ENCODE data around the gene PMFBP1.

The PMFBP1 gene

DNA sequence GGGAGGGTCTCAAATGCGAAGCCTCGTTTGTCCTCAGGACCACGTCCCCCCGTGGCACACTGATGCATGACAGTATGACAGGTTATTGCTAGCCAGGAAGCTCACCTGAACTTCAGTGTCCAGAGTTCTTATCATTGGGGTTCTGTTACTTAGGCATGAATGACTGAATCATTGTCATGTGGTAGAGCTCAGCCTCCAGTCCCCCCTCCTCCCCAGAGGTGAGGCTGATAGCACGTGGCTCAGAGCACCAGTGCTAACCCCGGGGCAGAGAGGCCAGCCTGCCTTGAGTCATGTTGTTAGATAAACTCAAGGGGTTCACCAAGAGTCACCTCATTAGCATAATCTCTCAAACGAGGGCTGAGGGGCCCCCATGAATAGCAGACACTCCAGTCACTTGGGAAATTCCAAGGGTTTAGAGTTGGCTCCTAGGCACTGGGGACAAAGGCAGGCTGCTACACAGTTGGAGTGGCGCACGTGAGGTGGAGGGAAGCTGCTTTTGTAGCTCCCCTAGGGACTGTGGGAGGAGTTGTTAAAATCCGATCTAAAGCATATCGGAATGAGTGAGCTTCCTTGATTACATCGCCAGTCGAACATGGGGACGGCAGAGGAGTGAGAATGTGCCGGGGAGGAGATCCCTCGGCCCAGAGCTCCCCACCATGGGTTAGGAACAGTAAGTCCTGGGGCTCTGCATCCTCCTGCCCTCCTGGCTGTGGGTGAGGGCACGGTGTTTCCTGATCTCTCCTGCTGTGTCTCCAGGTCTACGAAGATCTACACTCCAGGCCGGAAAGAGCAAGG lies 60.1 kb downstream of the PMFBP1 start:
- no peak for ATAC-seq (ENCODE audit: low read depth)
- Mint-ChIP-seq H3K27ac (no peak overlapping the region), H3K4me1 (no peaks in the 10 kb centered on the region), H3K36me3 (peaks cover 49% of the 10 kb centered on the region), H3K4me3 (no peak overlapping the region), H3K9me3 (peaks cover 2% of the 10 kb centered on the region), H3K27me3 (no peaks in the 10 kb centered on the region)
- no peak for DNase-seq (ENCODE audit: low spot score in 2 of 2)

DNA sequence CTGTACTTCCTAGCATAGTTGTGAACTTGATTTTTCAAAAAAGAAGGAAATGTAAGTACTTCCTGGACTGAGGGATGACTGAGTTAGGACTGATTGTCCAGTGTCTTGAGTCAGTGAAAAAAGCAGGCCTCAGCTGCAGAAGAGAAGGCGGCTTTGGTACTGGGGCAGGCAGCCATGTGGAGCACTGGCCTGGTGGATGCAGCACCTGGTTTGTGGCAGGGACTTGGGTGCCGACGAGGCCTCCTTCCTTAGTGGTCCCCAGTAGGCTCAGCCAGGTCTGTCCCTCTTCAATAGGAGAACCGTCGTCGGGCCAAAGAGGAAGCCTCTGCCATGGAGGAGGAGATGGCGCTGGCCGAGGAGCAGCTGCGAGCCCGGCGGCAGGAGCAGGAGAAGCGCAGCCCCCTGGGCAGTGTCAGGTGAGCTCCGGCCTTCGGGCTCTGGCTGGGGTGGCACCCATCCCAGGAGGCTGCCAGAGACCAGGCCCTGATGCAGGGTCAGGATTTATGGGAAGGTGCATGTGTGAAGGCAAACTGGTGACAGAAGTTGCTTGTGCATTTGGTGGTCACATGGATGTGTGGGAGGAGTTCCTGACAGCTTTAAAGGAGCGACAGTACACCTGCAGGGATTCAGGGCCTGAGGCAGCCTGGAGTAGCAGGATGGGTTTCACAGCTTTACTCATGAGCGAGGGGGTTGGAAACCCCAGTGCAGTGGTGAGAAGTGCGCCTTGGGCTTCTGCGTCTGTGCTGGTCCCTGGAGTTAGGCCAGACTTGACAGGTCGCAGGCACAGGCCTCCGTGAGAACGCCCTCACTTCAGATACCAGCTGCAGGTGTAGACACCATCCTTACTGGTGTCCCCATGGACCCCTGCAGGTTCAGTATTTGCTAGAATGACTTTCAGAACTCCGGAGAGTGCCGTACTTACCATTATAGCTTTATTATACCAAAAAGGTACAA lies 61.0 kb downstream of the PMFBP1 start:
- H3K4me3 Mint-ChIP-seq = no peak overlapping the region
- no peaks in the 10 kb centered on the region for H3K4me1 Mint-ChIP-seq
- no peak overlapping the region for H3K27ac Mint-ChIP-seq
- ATAC-seq (ENCODE audit: low read depth) (no peak), DNase-seq (ENCODE audit: low spot score in 2 of 2) (no peak)
- peaks cover 54% of the 10 kb centered on the region for H3K36me3 Mint-ChIP-seq
- no peaks in the 10 kb centered on the region for H3K27me3 Mint-ChIP-seq
- H3K9me3 Mint-ChIP-seq = peaks cover 2% of the 10 kb centered on the region

DNA sequence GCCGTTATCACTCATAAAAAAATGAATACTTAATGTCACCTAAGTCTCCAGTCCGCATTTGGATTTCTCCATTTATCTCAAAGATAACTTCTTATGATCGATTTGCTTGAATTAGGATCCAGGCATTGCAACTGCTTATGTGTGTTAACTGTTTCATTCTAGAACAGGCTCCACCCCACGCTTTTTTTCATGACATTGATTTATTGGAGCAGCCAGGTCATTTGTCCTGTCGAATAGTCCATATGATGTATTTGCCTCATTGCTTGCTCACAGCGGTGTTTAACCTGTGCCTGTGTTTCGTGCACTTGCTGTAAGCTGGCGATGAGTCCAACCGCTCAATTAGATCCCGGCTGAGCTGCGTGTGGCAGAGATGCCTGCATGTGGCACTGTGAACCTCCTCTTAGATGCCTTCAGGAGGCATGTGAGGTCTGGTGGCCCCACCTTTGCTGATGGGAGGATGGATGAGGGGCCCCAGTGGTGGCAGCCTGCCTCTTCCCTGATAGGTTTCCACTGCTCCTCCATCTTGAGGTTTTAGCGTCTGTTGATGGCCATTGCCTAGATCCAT lies 61.9 kb downstream of the PMFBP1 start:
- Mint-ChIP-seq H3K27me3 (no peaks in the 10 kb centered on the region), H3K4me1 (no peaks in the 10 kb centered on the region), H3K27ac (no peak overlapping the region), H3K36me3 (peaks cover 59% of the 10 kb centered on the region), H3K9me3 (no peaks in the 10 kb centered on the region), H3K4me3 (no peak overlapping the region)
- DNase-seq (ENCODE audit: low spot score in 2 of 2) (no peak), ATAC-seq (ENCODE audit: low read depth) (no peak)

DNA sequence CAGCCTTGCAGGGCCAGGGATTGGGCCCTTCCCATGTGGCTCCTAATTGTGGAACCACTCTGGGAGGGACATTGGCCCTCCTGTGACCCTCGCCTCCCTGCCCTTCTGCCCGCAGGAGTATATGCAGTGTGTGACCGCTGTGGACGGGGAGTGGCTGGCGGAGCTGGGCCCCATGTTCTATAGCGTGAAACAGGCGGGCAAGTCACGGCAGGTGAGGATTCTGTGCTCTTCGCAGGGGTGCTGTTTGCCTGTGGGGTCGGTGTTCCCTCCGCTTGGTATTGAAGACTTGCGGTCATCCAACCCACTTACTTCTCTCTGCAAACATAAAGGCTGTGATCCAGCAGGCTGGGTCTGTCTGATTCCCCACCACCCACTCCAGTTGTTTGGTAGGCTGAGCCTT lies 62.7 kb downstream of the PMFBP1 start:
- Mint-ChIP-seq H3K27me3 (no peaks in the 10 kb centered on the region), H3K36me3 (peaks cover 61% of the 10 kb centered on the region), H3K9me3 (no peaks in the 10 kb centered on the region), H3K27ac (no peak overlapping the region), H3K4me3 (no peak overlapping the region), H3K4me1 (no peaks in the 10 kb centered on the region)
- DNase-seq (ENCODE audit: low spot score in 2 of 2) = no peak
- no peak for ATAC-seq (ENCODE audit: low read depth)

DNA sequence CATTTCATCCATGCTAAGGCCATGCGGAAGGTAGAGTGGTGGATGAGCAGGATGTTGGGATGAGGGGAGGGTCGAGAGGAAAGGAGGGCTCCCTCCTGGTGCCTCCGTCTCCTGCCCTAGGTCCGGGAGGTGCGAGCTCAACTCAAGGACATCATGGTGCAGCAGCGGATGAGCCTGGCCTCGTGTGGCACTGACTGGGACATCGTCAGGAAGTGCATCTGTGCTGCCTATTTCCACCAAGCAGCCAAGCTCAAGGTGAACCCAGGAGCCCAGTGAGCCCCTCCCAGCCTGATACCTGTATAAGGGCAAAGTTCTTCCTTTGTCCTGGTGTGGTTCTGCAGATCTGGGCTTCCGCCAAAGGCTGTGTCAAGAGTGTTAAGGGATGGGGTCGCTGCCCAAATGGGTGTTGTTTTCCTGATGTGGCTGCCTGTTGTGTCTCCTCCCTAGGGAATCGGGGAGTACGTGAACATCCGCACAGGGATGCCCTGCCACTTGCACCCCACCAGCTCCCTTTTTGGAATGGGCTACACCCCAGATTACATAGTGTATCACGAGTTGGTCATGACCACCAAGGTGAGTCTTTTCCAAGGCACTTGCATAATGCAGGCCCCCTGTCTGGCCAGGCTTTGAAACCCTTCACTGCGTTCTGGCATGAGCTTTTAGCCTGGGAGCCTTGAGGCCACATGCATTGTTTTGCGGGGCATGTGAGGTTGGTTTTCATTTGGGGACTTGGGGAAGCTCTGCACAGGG lies 63.4 kb downstream of the PMFBP1 start:
- ATAC-seq (ENCODE audit: low read depth) = no peak
- no peaks in the 10 kb centered on the region for H3K27me3 Mint-ChIP-seq
- H3K27ac Mint-ChIP-seq = no peak overlapping the region
- H3K36me3 Mint-ChIP-seq = peaks cover 64% of the 10 kb centered on the region
- DNase-seq (ENCODE audit: low spot score in 2 of 2) = no peak
- no peaks in the 10 kb centered on the region for H3K4me1 Mint-ChIP-seq
- no peaks in the 10 kb centered on the region for H3K9me3 Mint-ChIP-seq
- no peak overlapping the region for H3K4me3 Mint-ChIP-seq

DNA sequence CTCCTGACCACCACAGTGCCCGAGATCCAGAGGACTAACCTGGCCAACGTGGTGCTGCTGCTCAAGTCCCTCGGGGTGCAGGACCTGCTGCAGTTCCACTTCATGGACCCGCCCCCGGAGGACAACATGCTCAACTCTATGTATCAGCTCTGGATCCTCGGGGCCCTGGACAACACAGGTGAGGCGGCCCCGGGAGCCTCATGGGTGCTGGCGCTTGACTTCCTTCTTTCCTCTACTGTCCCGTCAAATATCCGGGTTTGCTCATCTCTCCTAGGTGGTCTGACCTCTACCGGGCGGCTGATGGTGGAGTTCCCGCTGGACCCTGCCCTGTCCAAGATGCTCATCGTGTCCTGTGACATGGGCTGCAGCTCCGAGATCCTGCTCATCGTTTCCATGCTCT lies 64.6 kb downstream of the PMFBP1 start:
- DNase-seq (ENCODE audit: low spot score in 2 of 2) (no peak), ATAC-seq (ENCODE audit: low read depth) (no peak)
- Mint-ChIP-seq H3K27me3 (no peaks in the 10 kb centered on the region), H3K27ac (no peak overlapping the region), H3K4me3 (no peak overlapping the region), H3K36me3 (peaks cover 69% of the 10 kb centered on the region), H3K4me1 (peaks cover 3% of the 10 kb centered on the region), H3K9me3 (no peaks in the 10 kb centered on the region)

DNA sequence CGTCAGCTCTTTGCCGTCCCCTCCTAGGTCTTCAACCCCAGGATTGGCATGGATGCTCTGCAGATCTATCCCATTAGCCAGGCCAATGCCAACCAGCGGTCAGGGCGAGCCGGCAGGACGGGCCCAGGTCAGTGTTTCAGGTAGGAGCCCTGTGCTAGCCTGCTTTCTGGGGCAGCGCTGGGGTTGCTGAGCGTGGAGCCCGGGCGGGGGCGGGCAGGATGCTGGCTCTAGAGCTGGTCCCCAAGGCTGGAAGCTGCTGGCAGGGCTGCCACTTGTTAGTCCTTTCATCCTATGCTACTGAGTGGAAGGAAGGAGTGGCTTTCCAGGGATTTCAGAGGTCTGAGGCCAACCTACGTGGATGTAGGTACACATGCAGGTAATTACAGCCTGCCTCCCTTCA lies 66.0 kb downstream of the PMFBP1 start:
- Mint-ChIP-seq H3K4me3 (no peak overlapping the region), H3K36me3 (peaks cover 67% of the 10 kb centered on the region), H3K27me3 (no peaks in the 10 kb centered on the region), H3K9me3 (no peaks in the 10 kb centered on the region), H3K27ac (no peak overlapping the region), H3K4me1 (peaks cover 5% of the 10 kb centered on the region)
- ATAC-seq (ENCODE audit: low read depth) (no peak), DNase-seq (ENCODE audit: low spot score in 2 of 2) (no peak)

DNA sequence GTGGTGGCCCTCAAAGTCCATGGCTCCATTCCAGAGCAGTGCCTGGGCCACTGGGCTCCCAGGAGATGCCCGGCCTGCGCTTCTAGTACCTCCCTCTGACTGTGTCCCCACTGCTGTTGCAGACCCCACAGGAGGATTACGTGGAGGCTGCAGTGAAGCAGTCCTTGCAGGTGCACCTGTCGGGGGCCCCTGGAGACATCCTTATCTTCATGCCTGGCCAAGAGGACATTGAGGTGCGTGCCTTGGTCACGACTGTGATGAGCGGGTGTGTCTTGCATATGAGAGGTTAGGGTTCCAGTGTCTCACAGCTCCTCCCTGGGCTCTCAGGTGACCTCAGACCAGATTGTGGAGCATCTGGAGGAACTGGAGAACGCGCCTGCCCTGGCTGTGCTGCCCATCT lies 67.0 kb downstream of the PMFBP1 start:
- Mint-ChIP-seq H3K27me3 (no peaks in the 10 kb centered on the region), H3K4me1 (peaks cover 5% of the 10 kb centered on the region), H3K27ac (no peak overlapping the region), H3K4me3 (no peak overlapping the region), H3K9me3 (no peaks in the 10 kb centered on the region), H3K36me3 (peaks cover 61% of the 10 kb centered on the region)
- DNase-seq (ENCODE audit: low spot score in 2 of 2) (no peak), ATAC-seq (ENCODE audit: low read depth) (no peak)

DNA sequence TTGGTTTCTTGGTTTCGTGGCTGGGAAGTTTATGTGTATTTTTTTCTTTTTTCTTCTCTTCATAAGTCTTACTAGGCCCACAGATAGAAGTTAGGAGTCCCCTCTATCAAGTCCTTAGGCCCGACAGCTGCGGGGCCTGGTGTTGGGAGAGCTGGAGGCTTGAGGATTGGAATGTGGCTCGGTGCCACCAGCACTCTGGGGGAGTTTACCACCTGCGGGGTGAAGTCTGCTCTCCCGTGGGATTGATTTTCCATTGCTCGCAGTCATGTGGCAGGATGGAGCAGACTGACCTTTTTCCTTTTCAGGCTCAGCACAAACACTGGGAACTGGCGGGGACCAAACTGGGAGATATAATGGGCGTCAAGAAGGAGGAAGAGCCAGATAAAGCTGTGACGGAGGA lies 70.8 kb downstream of the PMFBP1 start:
- no peaks in the 10 kb centered on the region for H3K9me3 Mint-ChIP-seq
- H3K4me1 Mint-ChIP-seq = peaks cover 14% of the 10 kb centered on the region
- no peak overlapping the region for H3K27ac Mint-ChIP-seq
- H3K27me3 Mint-ChIP-seq = no peaks in the 10 kb centered on the region
- H3K36me3 Mint-ChIP-seq = peaks cover 58% of the 10 kb centered on the region
- no peak for ATAC-seq (ENCODE audit: low read depth)
- no peak overlapping the region for H3K4me3 Mint-ChIP-seq
- DNase-seq (ENCODE audit: low spot score in 2 of 2) = no peak

DNA sequence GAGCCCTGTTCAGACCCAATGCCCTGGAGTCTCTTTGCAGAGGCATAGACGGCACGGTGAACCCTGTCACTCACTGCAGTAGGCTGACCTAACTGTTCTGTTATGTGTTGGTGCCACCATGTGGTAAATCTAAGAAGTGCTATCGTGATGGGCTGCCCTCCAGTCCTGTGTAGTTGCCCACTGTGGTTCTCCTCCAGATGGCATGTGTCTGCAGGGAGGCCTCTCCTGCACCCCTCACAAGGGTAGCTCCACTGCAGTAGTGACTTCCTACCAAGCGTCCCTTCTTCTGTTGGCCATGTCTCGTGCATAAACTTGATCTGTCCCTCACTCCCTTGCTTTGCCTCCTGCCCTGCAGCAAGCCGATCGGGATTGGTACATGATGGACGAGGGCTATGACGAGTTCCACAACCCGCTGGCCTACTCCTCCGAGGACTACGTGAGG lies 72.6 kb downstream of the PMFBP1 start:
- no peaks in the 10 kb centered on the region for H3K27me3 Mint-ChIP-seq
- H3K27ac Mint-ChIP-seq = no peak overlapping the region
- peaks cover 26% of the 10 kb centered on the region for H3K4me1 Mint-ChIP-seq
- peaks cover 54% of the 10 kb centered on the region for H3K36me3 Mint-ChIP-seq
- DNase-seq (ENCODE audit: low spot score in 2 of 2) (peak; percentile 35 to 50), ATAC-seq (ENCODE audit: low read depth) (peak; percentile 90)
- no peaks in the 10 kb centered on the region for H3K9me3 Mint-ChIP-seq
- no peak overlapping the region for H3K4me3 Mint-ChIP-seq

DNA sequence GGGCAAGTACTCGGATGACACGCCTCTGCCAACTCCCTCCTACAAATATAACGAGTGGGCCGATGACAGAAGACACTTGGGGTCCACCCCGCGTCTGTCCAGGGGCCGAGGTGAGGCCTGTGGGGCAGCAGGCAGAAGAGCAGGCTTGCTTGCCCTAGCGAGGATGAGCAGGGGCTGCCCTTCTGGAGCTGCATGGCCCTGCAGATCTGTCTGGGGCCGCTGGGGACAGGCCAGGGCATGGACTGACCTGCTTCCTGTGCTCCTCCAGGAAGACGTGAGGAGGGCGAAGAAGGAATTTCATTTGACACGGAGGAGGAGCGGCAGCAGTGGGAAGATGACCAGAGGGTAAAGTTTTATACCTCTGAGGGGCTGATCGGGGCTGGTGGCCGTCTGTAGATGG lies 73.0 kb downstream of the PMFBP1 start:
- H3K27ac Mint-ChIP-seq = no peak overlapping the region
- peaks cover 50% of the 10 kb centered on the region for H3K36me3 Mint-ChIP-seq
- H3K4me3 Mint-ChIP-seq = no peak overlapping the region
- no peaks in the 10 kb centered on the region for H3K9me3 Mint-ChIP-seq
- ATAC-seq (ENCODE audit: low read depth) (no peak), DNase-seq (ENCODE audit: low spot score in 2 of 2) (no peak)
- H3K4me1 Mint-ChIP-seq = peaks cover 30% of the 10 kb centered on the region
- no peaks in the 10 kb centered on the region for H3K27me3 Mint-ChIP-seq

DNA sequence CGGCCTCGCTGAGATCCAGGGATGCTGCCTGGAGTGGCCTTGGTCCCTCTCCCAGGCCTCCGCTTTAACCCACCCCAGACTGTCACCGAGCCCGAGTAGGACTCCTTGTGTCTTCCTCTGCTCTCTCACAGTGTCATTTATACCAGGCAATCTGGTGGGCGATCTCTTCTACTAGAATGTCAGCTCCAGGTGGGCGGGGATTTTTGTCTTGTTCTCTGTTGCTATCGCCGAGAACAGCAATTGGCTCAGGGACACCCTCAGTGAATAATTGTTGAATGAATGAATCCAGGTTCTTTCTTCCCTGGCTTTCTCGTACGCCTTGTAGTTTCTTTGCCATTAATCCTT lies 77.7 kb downstream of the PMFBP1 start:
- H3K27me3 Mint-ChIP-seq = no peaks in the 10 kb centered on the region
- DNase-seq (ENCODE audit: low spot score in 2 of 2) (peak; percentile 4 to 32), ATAC-seq (ENCODE audit: low read depth) (no peak)
- peak overlapping the region; percentile 99 for H3K27ac Mint-ChIP-seq
- peaks cover 34% of the 10 kb centered on the region for H3K4me1 Mint-ChIP-seq
- H3K9me3 Mint-ChIP-seq = no peaks in the 10 kb centered on the region
- H3K4me3 Mint-ChIP-seq = peak overlapping the region; percentile 99
- peaks cover 23% of the 10 kb centered on the region for H3K36me3 Mint-ChIP-seq

DNA sequence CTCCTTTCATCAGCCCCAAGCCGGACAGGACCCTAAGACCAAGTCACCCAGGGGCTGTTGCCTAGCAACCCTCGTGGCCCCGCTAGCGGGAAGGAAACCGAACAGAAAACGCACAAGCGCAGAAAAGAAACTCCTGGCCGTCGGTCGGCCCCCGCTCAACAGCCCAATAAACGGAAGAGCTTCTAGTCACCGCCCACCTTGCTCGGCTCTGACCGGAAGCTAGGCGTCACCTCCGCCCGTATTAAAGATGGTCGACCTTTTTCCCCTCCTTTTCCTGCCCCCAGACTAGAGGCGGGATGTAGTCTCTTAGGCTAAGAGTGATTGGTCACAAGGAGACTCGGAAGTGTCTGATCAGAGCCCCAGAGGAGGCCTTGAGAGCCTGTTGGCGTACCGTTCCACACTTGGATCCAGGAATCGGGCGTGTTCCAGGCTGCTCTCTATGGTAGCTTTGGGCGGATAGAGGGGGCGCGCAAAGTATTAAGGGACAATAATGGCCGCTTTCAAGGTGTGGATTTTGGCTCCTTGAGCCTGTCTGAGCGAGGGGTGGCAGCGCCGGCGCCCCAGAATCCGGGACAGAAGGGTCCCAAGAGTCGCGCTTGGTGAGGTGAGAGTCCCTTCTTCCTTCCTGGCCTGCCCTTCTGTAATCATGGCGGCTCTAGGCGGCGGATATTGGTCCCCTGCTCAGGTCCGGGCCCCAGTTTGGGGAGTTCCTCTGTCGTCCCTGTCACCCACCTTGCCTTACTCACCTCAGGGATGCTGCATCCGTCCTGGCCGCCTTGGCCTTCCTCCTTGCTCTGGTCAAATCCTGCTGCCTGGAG lies 78.3 kb downstream of the PMFBP1 start, which contains the start of the genes DHX38 and TXNL4B:
DHX38 (plus strand) TSS at position 400 of the 818 bp plus-strand sequence. CDS start 2,311 bp downstream, outside the sequence.
TXNL4B (minus strand) TSS at position 173 of the 818 bp plus-strand sequence. CDS start 2,871 bp downstream, outside the sequence.
- DNase-seq (ENCODE audit: low spot score in 2 of 2) = peak; percentile 80 to 86
- H3K9me3 Mint-ChIP-seq = no peaks in the 10 kb centered on the region
- ATAC-seq (ENCODE audit: low read depth) = peak; percentile 93
- peak within 1 kb of the TSS; percentile 99 for H3K4me3 Mint-ChIP-seq
- H3K27me3 Mint-ChIP-seq = no peaks in the 10 kb centered on the region
- peaks cover 27% of the 10 kb centered on the region for H3K36me3 Mint-ChIP-seq
- H3K27ac Mint-ChIP-seq = peak within 1 kb of the TSS; percentile 99
- H3K4me1 Mint-ChIP-seq = peaks cover 34% of the 10 kb centered on the region
